ENCODE data around the gene MRPL18.

DNA sequence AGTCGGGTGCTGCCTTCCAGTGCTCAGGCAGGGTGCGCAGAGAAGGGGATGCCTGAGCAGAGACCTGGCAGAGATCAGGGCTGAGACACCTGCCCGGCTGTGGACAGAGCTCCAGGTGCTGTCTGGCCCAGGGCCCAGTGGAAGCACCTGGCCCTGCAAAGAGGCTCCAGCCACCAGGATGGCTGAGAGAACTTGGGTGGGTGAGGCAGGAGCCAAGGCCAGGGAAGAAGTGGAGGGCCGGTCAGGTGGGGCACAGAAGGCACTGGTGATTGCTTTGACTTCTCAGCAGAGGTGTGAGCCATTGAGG is 41.1 kb downstream of the MRPL18 start:
- TF ChIP-seq, protein P1, sequence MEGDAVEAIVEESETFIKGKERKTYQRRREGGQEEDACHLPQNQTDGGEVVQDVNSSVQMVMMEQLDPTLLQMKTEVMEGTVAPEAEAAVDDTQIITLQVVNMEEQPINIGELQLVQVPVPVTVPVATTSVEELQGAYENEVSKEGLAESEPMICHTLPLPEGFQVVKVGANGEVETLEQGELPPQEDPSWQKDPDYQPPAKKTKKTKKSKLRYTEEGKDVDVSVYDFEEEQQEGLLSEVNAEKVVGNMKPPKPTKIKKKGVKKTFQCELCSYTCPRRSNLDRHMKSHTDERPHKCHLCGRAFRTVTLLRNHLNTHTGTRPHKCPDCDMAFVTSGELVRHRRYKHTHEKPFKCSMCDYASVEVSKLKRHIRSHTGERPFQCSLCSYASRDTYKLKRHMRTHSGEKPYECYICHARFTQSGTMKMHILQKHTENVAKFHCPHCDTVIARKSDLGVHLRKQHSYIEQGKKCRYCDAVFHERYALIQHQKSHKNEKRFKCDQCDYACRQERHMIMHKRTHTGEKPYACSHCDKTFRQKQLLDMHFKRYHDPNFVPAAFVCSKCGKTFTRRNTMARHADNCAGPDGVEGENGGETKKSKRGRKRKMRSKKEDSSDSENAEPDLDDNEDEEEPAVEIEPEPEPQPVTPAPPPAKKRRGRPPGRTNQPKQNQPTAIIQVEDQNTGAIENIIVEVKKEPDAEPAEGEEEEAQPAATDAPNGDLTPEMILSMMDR (IDR thresholded peaks at IDR 0.05): no peak
- no peak for TF ChIP-seq POLR2A (IDR thresholded peaks at IDR 0.05)
- no peak for TF ChIP-seq POLR2AphosphoS5 (IDR thresholded peaks at IDR 0.05)

All from breast epithelium (tissue), 3 donors.